Liver (tissue), 3 donors: ENCODE data around the gene MED6.

ENCODE experiments used
- ATF3 ChIP-seq: IDR thresholded peaks from 2 replicates; pipeline ENCODE4 v1.6.1; 2016; ENCODE audit warnings: antibody characterized with exemption
- CTCF ChIP-seq: fragments of 150-350 bp; IDR thresholded peaks from 2 replicates; pipeline ENCODE4 v1.5.1; 2017; ENCODE audit warnings: improper control_type of control experiment, low read depth, low read length; ENCODE audit not compliant: missing input control
- EGR1 ChIP-seq, 2 donors: IDR thresholded peaks; 2 replicates each; pipeline ENCODE4 v1.6.1; 2016 to 2018; ENCODE audit warnings: antibody characterized with exemption in 2 of 2, low read depth in 2 of 2
- FOXA1 ChIP-seq: IDR thresholded peaks from 2 replicates; pipeline ENCODE4 v1.6.1; 2016; ENCODE audit warnings: antibody characterized with exemption
- GABPA ChIP-seq, 2 donors: IDR thresholded peaks in 1 of 2; conservative IDR thresholded peaks in 1 of 2; 2 replicates each; pipeline ENCODE4 v1.6.1; 2016; ENCODE audit warnings: antibody characterized with exemption in 2 of 2, mild to moderate bottlenecking in 1 of 2, moderate library complexity in 1 of 2
- JUND ChIP-seq, 2 donors: IDR thresholded peaks; 2 replicates each; pipeline ENCODE4 v1.6.1; 2016; ENCODE audit warnings: antibody characterized with exemption in 2 of 2
- MAX ChIP-seq: IDR thresholded peaks from 2 replicates; pipeline ENCODE4 v1.6.1; 2016; ENCODE audit warnings: antibody characterized with exemption
- NR2F2 ChIP-seq: IDR thresholded peaks from 2 replicates; pipeline ENCODE4 v1.6.1; 2016; ENCODE audit warnings: antibody characterized with exemption
- REST ChIP-seq: IDR thresholded peaks from 2 replicates; pipeline ENCODE4 v1.6.1; 2016; ENCODE audit warnings: antibody characterized with exemption, mild to moderate bottlenecking
- SP1 ChIP-seq: IDR thresholded peaks from 2 replicates; pipeline ENCODE4 v1.6.1; 2018; ENCODE audit warnings: antibody characterized with exemption, mild to moderate bottlenecking
- TAF1 ChIP-seq: conservative IDR thresholded peaks from 2 replicates; pipeline ENCODE4 v1.6.1; 2016; ENCODE audit warnings: antibody characterized with exemption, mild to moderate bottlenecking
- YY1 ChIP-seq: IDR thresholded peaks from 2 replicates; pipeline ENCODE4 v1.6.1; 2016; ENCODE audit warnings: antibody characterized with exemption, mild to moderate bottlenecking
- ZBTB33 ChIP-seq: IDR thresholded peaks from 2 replicates; pipeline ENCODE4 v1.6.1; 2016; ENCODE audit warnings: antibody characterized with exemption
- donor health status: healthy.
- donor health status: healthy.

GRCh38 chr14:70638416-70638815 is 38.0 kb upstream of the MED6 start:
- TF ChIP-seq CTCF (no peak), GABPA (IDR thresholded peaks at IDR 0.05 in 1 of 2, conservative IDR thresholded peaks at IDR 0.05 in 1 of 2) (no peak), JUND (IDR thresholded peaks at IDR 0.05) (no peak), YY1 (no peak), NR2F2 (no peak), TAF1 (no peak), SP1 (no peak), ATF3 (no peak), EGR1 (IDR thresholded peaks at IDR 0.05; ENCODE audit: low read depth in 2 of 2) (no peak), ZBTB33 (no peak), REST (no peak), FOXA1 (no peak), MAX (no peak)
